Activated CD8-positive, alpha-beta memory T cell treated with anti-CD3 and anti-CD28 coated beads for 48 hours (primary cell): ENCODE measurements around the gene IQGAP2.
A peak's percentile ranks its signal among the peaks of the same experiment; 100 is the strongest.

Experiments used
- DNase-seq, 3 experiments: peaks; one replicate each; pipeline ENCODE4 v3.0.0-alpha.2; 2020; ENCODE audit warnings: low read depth in 2 of 3, low spot score in 2 of 3

IQGAP2 gene

GRCh38 chr5:76704131-76704663, 301.1 kb downstream of the IQGAP2 start:
- no peak for DNase-seq

GRCh38 chr5:76705574-76705973, 302.5 kb downstream of the IQGAP2 start:
- DNase-seq, result no peak

- DNase-seq, result no peak
These were observed 306.7 kb downstream of the IQGAP2 start for GRCh38 chr5:76709762-76710161.

- DNase-seq, result no peak
These were observed 307.9 kb downstream of the IQGAP2 start for GRCh38 chr5:76710991-76711390.

- DNase-seq, result no peak
These were observed 311.8 kb downstream of the IQGAP2 start for GRCh38 chr5:76714751-76715485.

- no peak for DNase-seq
These were observed 312.3 kb downstream of the IQGAP2 start for GRCh38 chr5:76715486-76715735.

GRCh38 chr5:76715736-76716455, 312.8 kb downstream of the IQGAP2 start, which contains the start of gene F2R:
Gene F2R (plus strand): TSS chr5:76716126. CDS start chr5:76716308, 182 bp downstream.
- DNase-seq, result peak in 1 of 3 experiments; percentile 23

GRCh38 chr5:76716456-76717157, 313.5 kb downstream of the IQGAP2 start:
- DNase-seq, result peak in 1 of 3 experiments; percentile 15

- no peak for DNase-seq
These were observed 314.4 kb downstream of the IQGAP2 start for GRCh38 chr5:76717222-76718083.

GRCh38 chr5:76718381-76718832, 315.3 kb downstream of the IQGAP2 start:
- DNase-seq, result no peak

- no peak for DNase-seq
These were observed 315.8 kb downstream of the IQGAP2 start for GRCh38 chr5:76718880-76719279.

GRCh38 chr5:76720988-76721569, 318.0 kb downstream of the IQGAP2 start:
- no peak for DNase-seq

- DNase-seq, result no peak
These were observed 320.2 kb downstream of the IQGAP2 start for GRCh38 chr5:76723266-76723665.

- DNase-seq, result no peak
These were observed 320.8 kb downstream of the IQGAP2 start for GRCh38 chr5:76723906-76724305.

GRCh38 chr5:76724871-76725270, 321.8 kb downstream of the IQGAP2 start:
- no peak for DNase-seq

GRCh38 chr5:76728965-76729364, 325.9 kb downstream of the IQGAP2 start:
- no peak for DNase-seq

GRCh38 chr5:76729373-76730290, 326.5 kb downstream of the IQGAP2 start:
- no peak for DNase-seq

- DNase-seq, result no peak
These were observed 329.4 kb downstream of the IQGAP2 start for GRCh38 chr5:76732405-76733048.

GRCh38 chr5:76733049-76733417, 329.9 kb downstream of the IQGAP2 start:
- DNase-seq, result no peak
